ENCODE results near the gene ZBTB46. TPM values are rescaled to one million over a fixed set of nuclear protein-coding genes. Genes with fewer than 3 reads are reported as not detected.

The ZBTB46 gene
- total RNA-seq, 1 donor from 2014 or later, result 42.1 TPM

DNA sequence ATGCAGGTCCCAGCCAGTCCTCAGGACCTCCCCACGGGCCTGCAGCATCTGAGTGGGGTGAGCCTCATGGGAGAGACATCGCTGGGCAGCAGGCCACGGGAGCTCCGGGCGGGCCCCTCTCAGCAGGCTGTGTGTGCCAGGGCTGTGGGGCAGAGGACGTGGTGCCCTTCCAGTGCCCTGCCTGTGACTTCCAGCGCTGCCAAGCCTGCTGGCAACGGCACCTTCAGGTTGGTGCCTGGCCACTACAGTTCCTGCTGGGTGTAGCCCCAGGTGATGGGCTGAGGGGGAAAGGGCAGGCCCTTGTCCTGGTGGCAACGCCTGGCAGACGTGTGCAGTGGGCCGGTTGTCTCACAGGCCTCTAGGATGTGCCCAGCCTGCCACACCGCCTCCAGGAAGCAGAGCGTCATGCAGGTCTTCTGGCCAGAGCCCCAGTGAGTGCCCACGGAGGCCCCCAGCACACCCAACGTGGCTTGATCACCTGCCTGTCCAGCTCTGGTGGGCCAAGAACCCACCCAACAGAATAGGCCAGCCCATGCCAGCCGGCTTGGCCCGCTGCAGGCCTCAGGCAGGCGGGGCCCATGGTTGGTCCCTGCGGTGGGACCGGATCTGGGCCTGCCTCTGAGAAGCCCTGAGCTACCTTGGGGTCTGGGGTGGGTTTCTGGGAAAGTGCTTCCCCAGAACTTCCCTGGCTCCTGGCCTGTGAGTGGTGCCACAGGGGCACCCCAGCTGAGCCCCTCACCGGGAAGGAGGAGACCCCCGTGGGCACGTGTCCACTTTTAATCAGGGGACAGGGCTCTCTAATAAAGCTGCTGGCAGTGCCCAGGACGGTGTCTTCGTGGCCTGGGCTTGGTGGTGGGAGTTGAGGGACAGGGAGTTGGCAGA, 135.4 kb downstream of the ZBTB46 start:
- TF ChIP-seq, protein P1, sequence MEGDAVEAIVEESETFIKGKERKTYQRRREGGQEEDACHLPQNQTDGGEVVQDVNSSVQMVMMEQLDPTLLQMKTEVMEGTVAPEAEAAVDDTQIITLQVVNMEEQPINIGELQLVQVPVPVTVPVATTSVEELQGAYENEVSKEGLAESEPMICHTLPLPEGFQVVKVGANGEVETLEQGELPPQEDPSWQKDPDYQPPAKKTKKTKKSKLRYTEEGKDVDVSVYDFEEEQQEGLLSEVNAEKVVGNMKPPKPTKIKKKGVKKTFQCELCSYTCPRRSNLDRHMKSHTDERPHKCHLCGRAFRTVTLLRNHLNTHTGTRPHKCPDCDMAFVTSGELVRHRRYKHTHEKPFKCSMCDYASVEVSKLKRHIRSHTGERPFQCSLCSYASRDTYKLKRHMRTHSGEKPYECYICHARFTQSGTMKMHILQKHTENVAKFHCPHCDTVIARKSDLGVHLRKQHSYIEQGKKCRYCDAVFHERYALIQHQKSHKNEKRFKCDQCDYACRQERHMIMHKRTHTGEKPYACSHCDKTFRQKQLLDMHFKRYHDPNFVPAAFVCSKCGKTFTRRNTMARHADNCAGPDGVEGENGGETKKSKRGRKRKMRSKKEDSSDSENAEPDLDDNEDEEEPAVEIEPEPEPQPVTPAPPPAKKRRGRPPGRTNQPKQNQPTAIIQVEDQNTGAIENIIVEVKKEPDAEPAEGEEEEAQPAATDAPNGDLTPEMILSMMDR (IDR thresholded peaks at IDR 0.05; ENCODE audit: unreplicated experiment), result no peak
- Mint-ChIP-seq H3K36me3 (ENCODE audit: low read depth, unreplicated experiment) (peaks cover 4% of the 10 kb centered on the region), H3K4me3 (ENCODE audit: unreplicated experiment) (no peak overlapping the region), H3K27ac (ENCODE audit: unreplicated experiment) (no peak overlapping the region), H3K9me3 (ENCODE audit: unreplicated experiment) (no peaks in the 10 kb centered on the region), H3K4me1 (ENCODE audit: unreplicated experiment) (peaks cover 4% of the 10 kb centered on the region), H3K27me3 (ENCODE audit: unreplicated experiment) (peaks cover 12% of the 10 kb centered on the region)
- DNase-seq (ENCODE audit: low spot score), result no peak

DNA sequence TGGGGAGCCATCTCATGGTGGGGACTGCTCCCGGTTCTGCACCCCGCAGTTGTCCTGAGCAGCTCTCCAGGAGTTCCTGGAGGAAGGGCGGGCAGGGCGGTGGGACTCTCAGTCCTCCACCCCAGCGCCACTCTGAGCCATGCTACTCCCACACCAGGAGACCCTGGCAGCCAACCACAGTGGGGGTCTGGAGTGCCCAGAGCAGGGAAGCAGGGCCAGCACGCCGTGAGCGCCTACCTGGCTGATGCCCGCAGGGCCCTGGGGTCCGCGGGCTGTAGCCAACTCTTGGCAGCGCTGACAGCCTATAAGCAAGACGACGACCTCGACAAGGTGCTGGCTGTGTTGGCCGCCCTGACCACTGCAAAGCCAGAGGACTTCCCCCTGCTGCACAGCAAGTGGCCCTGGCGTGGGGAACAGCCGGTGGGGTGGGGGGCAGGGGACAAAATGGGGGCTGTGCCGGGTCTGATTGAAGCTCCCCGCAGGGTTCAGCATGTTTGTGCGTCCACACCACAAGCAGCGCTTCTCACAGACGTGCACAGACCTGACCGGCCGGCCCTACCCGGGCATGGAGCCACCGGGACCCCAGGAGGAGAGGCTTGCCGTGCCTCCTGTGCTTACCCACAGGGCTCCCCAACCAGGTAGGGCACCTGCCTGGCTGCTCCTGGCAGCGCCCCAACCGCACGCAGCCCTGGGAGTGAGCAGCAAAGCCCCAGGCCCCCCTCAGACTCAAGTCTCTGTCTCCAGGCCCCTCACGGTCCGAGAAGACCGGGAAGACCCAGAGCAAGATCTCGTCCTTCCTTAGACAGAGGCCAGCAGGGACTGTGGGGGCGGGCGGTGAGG, 136.3 kb downstream of the ZBTB46 start:
- DNase-seq (ENCODE audit: low spot score), result no peak
- Mint-ChIP-seq H3K9me3 (ENCODE audit: unreplicated experiment) (no peaks in the 10 kb centered on the region), H3K27me3 (ENCODE audit: unreplicated experiment) (peaks cover 9% of the 10 kb centered on the region), H3K36me3 (ENCODE audit: low read depth, unreplicated experiment) (peaks cover 4% of the 10 kb centered on the region), H3K4me1 (ENCODE audit: unreplicated experiment) (peaks cover 4% of the 10 kb centered on the region), H3K4me3 (ENCODE audit: unreplicated experiment) (no peak overlapping the region), H3K27ac (ENCODE audit: unreplicated experiment) (no peak overlapping the region)
- TF ChIP-seq, protein P1 (IDR thresholded peaks at IDR 0.05; ENCODE audit: unreplicated experiment), result no peak

DNA sequence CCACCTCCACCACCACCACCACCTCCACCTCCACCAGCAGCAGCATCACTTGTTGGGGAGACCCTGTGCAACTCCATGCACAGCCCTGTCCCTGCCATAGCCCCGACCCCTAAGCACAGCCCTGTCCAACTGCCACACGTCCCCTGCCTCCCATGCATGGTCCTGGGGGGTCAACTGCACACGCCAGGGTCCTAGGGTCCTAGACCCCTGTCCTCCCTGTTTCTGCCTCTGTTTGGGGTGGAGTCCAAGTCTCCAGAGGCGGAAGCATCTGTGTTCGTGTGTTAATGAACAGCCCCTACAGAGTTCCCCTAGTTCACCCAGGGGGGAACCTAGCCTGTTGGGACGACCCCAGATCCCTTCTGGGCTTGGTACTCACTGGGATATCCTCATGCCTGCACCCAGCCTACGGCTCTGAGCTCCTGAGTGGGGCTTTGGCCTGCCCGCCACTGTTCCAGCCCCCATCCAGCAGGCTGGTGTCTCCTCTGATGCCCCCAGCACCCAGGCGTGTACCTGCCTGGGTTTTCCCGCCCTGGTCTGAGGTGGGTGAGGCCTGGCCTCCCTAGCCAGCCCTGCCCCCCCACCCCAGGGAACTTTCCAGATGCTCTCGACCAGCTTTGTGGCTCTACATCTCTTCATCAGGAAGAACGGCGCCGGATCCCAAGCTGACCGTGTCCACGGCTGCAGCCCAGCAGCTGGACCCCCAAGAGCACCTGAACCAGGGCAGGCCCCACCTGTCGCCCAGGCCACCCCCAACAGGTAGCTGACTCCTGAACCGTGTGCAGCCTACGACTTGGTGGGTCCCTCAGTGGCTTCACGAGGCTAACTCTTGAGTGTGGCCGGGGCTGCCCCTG, 137.1 kb downstream of the ZBTB46 start:
- peaks cover 9% of the 10 kb centered on the region for H3K27me3 Mint-ChIP-seq (ENCODE audit: unreplicated experiment)
- no peak overlapping the region for H3K27ac Mint-ChIP-seq (ENCODE audit: unreplicated experiment)
- H3K4me3 Mint-ChIP-seq (ENCODE audit: unreplicated experiment), result no peak overlapping the region
- H3K9me3 Mint-ChIP-seq (ENCODE audit: unreplicated experiment), result no peaks in the 10 kb centered on the region
- DNase-seq (ENCODE audit: low spot score), result no peak
- TF ChIP-seq, protein P1 (IDR thresholded peaks at IDR 0.05; ENCODE audit: unreplicated experiment), result no peak
- H3K4me1 Mint-ChIP-seq (ENCODE audit: unreplicated experiment), result peaks cover 4% of the 10 kb centered on the region
- H3K36me3 Mint-ChIP-seq (ENCODE audit: low read depth, unreplicated experiment), result peaks cover 4% of the 10 kb centered on the region

Other genes with a start within 250 kb of the ZBTB46 start
- 11.2 TPM for gene GMEB2, start 204.2 kb downstream of the ZBTB46 start, total RNA-seq (ENCODE audit: unreplicated experiment)
- gene STMN3, start 177.8 kb downstream of the ZBTB46 start, total RNA-seq (ENCODE audit: unreplicated experiment), result 12.8 TPM
- gene RTEL1, start 173.0 kb downstream of the ZBTB46 start, total RNA-seq (ENCODE audit: unreplicated experiment), result 20.2 TPM
- gene TNFRSF6B, start 134.6 kb downstream of the ZBTB46 start, total RNA-seq (ENCODE audit: unreplicated experiment), result not detected
- 33.4 TPM for gene ARFRP1, start 123.3 kb downstream of the ZBTB46 start, total RNA-seq (ENCODE audit: unreplicated experiment)
- gene ZGPAT, start 123.2 kb downstream of the ZBTB46 start, total RNA-seq (ENCODE audit: unreplicated experiment), result 34.9 TPM
- 8.1 TPM for gene LIME1, start 94.6 kb downstream of the ZBTB46 start, total RNA-seq (ENCODE audit: unreplicated experiment)
- gene SLC2A4RG, start 91.5 kb downstream of the ZBTB46 start, total RNA-seq (ENCODE audit: unreplicated experiment), result 69.6 TPM
- gene ABHD16B, start 30.2 kb upstream of the ZBTB46 start, total RNA-seq (ENCODE audit: unreplicated experiment), result not detected
- 85.5 TPM for gene TPD52L2, start 34.0 kb upstream of the ZBTB46 start, total RNA-seq (ENCODE audit: unreplicated experiment)
- 54.4 TPM for gene DNAJC5, start 63.9 kb upstream of the ZBTB46 start, total RNA-seq (ENCODE audit: unreplicated experiment)
- gene UCKL1, start 125.2 kb upstream of the ZBTB46 start, total RNA-seq (ENCODE audit: unreplicated experiment), result 40.1 TPM
- gene ZNF512B, start 138.7 kb upstream of the ZBTB46 start, total RNA-seq (ENCODE audit: unreplicated experiment), result 40.8 TPM
- 5.0 TPM for gene SAMD10, start 148.4 kb upstream of the ZBTB46 start, total RNA-seq (ENCODE audit: unreplicated experiment)
- 73.4 TPM for gene PRPF6, start 149.9 kb upstream of the ZBTB46 start, total RNA-seq (ENCODE audit: unreplicated experiment)
- gene C20orf204, start 204.9 kb upstream of the ZBTB46 start, total RNA-seq (ENCODE audit: unreplicated experiment), result 14.2 TPM
- 149 TPM for gene SOX18, start 218.4 kb upstream of the ZBTB46 start, total RNA-seq (ENCODE audit: unreplicated experiment)
- gene TCEA2, start 231.9 kb upstream of the ZBTB46 start, total RNA-seq (ENCODE audit: unreplicated experiment), result 123 TPM
- gene RGS19, start 248.3 kb upstream of the ZBTB46 start, total RNA-seq (ENCODE audit: unreplicated experiment), result 26.2 TPM
- 10.2 TPM for gene OPRL1, start 248.8 kb upstream of the ZBTB46 start, total RNA-seq (ENCODE audit: unreplicated experiment)

Data from endothelial cell (in vitro differentiated cells).